ENCODE results near the gene SPDYE17.
"Not testable (repeated sequence)": the region's sequence is repeated elsewhere in the genome, so short reads cannot be mapped to it uniquely, and the experiment has no call there.

Gene SPDYE17

GRCh38 chr7:76981187-76981970 is 50.8 kb downstream of the SPDYE17 start:
- not testable (repeated sequence) for DNase-seq; H3K9ac ChIP-seq (ENCODE audit: low read length); H3F3A ChIP-seq (ENCODE audit: insufficient read depth, low read length); H3K79me2 ChIP-seq (ENCODE audit: low read length); H3K27me3 ChIP-seq (replicated peaks; ENCODE audit: insufficient read depth, low read length); H3K9me2 ChIP-seq (replicated peaks; ENCODE audit: insufficient read depth, low read length); H3K36me3 ChIP-seq (replicated peaks; ENCODE audit: insufficient read depth, low read length); H3K27ac ChIP-seq (ENCODE audit: low read length); H3K9me3 ChIP-seq (replicated peaks; ENCODE audit: insufficient read depth, low read length); H3K4me1 ChIP-seq (ENCODE audit: low read length); H3K4me3 ChIP-seq (ENCODE audit: low read length); H4K20me1 ChIP-seq (ENCODE audit: insufficient read depth, low read length); H3K4me2 ChIP-seq (ENCODE audit: low read depth, low read length); H2AFZ ChIP-seq (ENCODE audit: low read length)

DNA sequence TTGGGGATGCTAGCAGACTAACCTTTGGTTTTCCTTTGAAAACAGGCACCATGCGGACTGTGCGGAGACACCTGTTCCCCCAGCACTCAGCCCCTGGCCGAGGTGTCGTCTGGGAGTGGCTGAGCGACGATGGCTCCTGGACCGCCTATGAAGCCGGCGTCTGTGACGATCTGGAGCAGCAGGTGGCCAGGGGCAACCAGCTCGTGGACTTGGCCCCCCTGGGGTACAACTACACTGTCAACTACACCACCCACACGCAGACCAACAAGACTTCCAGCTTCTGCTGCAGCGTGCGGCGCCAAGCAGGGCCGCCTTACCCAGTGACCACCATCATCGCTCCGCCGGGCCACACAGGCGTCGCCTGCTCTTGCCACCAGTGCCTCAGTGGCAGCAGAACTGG is 51.6 kb downstream of the SPDYE17 start:
- H3F3A ChIP-seq (ENCODE audit: insufficient read depth, low read length); H3K27ac ChIP-seq (ENCODE audit: low read length); H3K4me2 ChIP-seq (ENCODE audit: low read depth, low read length); H3K9me2 ChIP-seq (replicated peaks; ENCODE audit: insufficient read depth, low read length); H4K20me1 ChIP-seq (ENCODE audit: insufficient read depth, low read length); H3K27me3 ChIP-seq (replicated peaks; ENCODE audit: insufficient read depth, low read length); H3K9me3 ChIP-seq (replicated peaks; ENCODE audit: insufficient read depth, low read length); H3K9ac ChIP-seq (ENCODE audit: low read length); H3K4me3 ChIP-seq (ENCODE audit: low read length); H3K79me2 ChIP-seq (ENCODE audit: low read length); H2AFZ ChIP-seq (ENCODE audit: low read length); H3K4me1 ChIP-seq (ENCODE audit: low read length); H3K36me3 ChIP-seq (replicated peaks; ENCODE audit: insufficient read depth, low read length); DNase-seq: not testable (repeated sequence)

- not testable (repeated sequence) for H3K9me3 ChIP-seq (replicated peaks; ENCODE audit: insufficient read depth, low read length); H3F3A ChIP-seq (ENCODE audit: insufficient read depth, low read length); H3K4me1 ChIP-seq (ENCODE audit: low read length); H3K9me2 ChIP-seq (replicated peaks; ENCODE audit: insufficient read depth, low read length); H3K4me2 ChIP-seq (ENCODE audit: low read depth, low read length); H3K36me3 ChIP-seq (replicated peaks; ENCODE audit: insufficient read depth, low read length); H2AFZ ChIP-seq (ENCODE audit: low read length); H3K4me3 ChIP-seq (ENCODE audit: low read length); H4K20me1 ChIP-seq (ENCODE audit: insufficient read depth, low read length); H3K27ac ChIP-seq (ENCODE audit: low read length); H3K27me3 ChIP-seq (replicated peaks; ENCODE audit: insufficient read depth, low read length); DNase-seq; H3K79me2 ChIP-seq (ENCODE audit: low read length); H3K9ac ChIP-seq (ENCODE audit: low read length)
Observed at GRCh38 chr7:76977761-76978367, 54.3 kb downstream of the SPDYE17 start.

GRCh38 chr7:76974793-76975579 is 57.2 kb downstream of the SPDYE17 start:
- H2AFZ ChIP-seq (ENCODE audit: low read length); H3K4me3 ChIP-seq (ENCODE audit: low read length); H3K79me2 ChIP-seq (ENCODE audit: low read length); H3K4me2 ChIP-seq (ENCODE audit: low read depth, low read length); H3K9me3 ChIP-seq (replicated peaks; ENCODE audit: insufficient read depth, low read length); H3F3A ChIP-seq (ENCODE audit: insufficient read depth, low read length); H3K4me1 ChIP-seq (ENCODE audit: low read length); DNase-seq; H4K20me1 ChIP-seq (ENCODE audit: insufficient read depth, low read length); H3K27ac ChIP-seq (ENCODE audit: low read length); H3K9me2 ChIP-seq (replicated peaks; ENCODE audit: insufficient read depth, low read length); H3K9ac ChIP-seq (ENCODE audit: low read length); H3K36me3 ChIP-seq (replicated peaks; ENCODE audit: insufficient read depth, low read length); H3K27me3 ChIP-seq (replicated peaks; ENCODE audit: insufficient read depth, low read length): not testable (repeated sequence)

- H3K4me1 ChIP-seq (ENCODE audit: low read length); H3K27me3 ChIP-seq (replicated peaks; ENCODE audit: insufficient read depth, low read length); H3K4me3 ChIP-seq (ENCODE audit: low read length); H3K4me2 ChIP-seq (ENCODE audit: low read depth, low read length); H4K20me1 ChIP-seq (ENCODE audit: insufficient read depth, low read length); H3F3A ChIP-seq (ENCODE audit: insufficient read depth, low read length); H3K27ac ChIP-seq (ENCODE audit: low read length); H3K9ac ChIP-seq (ENCODE audit: low read length); H3K79me2 ChIP-seq (ENCODE audit: low read length); H3K36me3 ChIP-seq (replicated peaks; ENCODE audit: insufficient read depth, low read length); DNase-seq; H3K9me3 ChIP-seq (replicated peaks; ENCODE audit: insufficient read depth, low read length); H2AFZ ChIP-seq (ENCODE audit: low read length); H3K9me2 ChIP-seq (replicated peaks; ENCODE audit: insufficient read depth, low read length): not testable (repeated sequence)
Observed at GRCh38 chr7:76974336-76974735, 57.8 kb downstream of the SPDYE17 start.

- not testable (repeated sequence) for H3K4me1 ChIP-seq (ENCODE audit: low read length); DNase-seq; H3K4me3 ChIP-seq (ENCODE audit: low read length); H3K79me2 ChIP-seq (ENCODE audit: low read length); H3K9me3 ChIP-seq (replicated peaks; ENCODE audit: insufficient read depth, low read length); H3F3A ChIP-seq (ENCODE audit: insufficient read depth, low read length); H3K4me2 ChIP-seq (ENCODE audit: low read depth, low read length); H3K27me3 ChIP-seq (replicated peaks; ENCODE audit: insufficient read depth, low read length); H3K36me3 ChIP-seq (replicated peaks; ENCODE audit: insufficient read depth, low read length); H4K20me1 ChIP-seq (ENCODE audit: insufficient read depth, low read length); H3K27ac ChIP-seq (ENCODE audit: low read length); H3K9me2 ChIP-seq (replicated peaks; ENCODE audit: insufficient read depth, low read length); H2AFZ ChIP-seq (ENCODE audit: low read length); H3K9ac ChIP-seq (ENCODE audit: low read length)
Observed at GRCh38 chr7:76972391-76972790, 59.8 kb downstream of the SPDYE17 start.
